Smooth muscle cell (in vitro differentiated cells): ENCODE measurements around the gene ANKRD49. TPM values are rescaled to one million over a fixed set of nuclear protein-coding genes. Genes with fewer than 3 reads are reported as not detected.

Experiments
- DNase-seq: peaks from one replicate; lab custom pipeline; 2025; ENCODE audit not compliant: unreplicated experiment; lab: John Stamatoyannopoulos, UW
- H2AFZ ChIP-seq: fragments of 200-600 bp; sonication (generic); 2 replicates; pipeline ENCODE4 v1.6.0; 2016; ENCODE audit warnings: antibody characterized with exemption, low read depth, mild to moderate bottlenecking
- H3F3A ChIP-seq: fragments of 200-600 bp; sonication (generic); 2 replicates; pipeline ENCODE4 v1.6.0; 2017; ENCODE audit warnings: antibody characterized with exemption, low read depth
- H3K27ac ChIP-seq: fragments of 200-600 bp; sonication (generic); 2 replicates; pipeline ENCODE4 v1.5.1; 2016; ENCODE audit warnings: low read depth, mild to moderate bottlenecking
- H3K27me3 ChIP-seq: fragments of 200-600 bp; sonication (generic); 2 replicates; pipeline ENCODE4 v1.6.1; 2016; ENCODE audit warnings: low read depth, mild to moderate bottlenecking
- H3K36me3 ChIP-seq: fragments of 200-600 bp; sonication (generic); 2 replicates; pipeline ENCODE4 v1.5.1; 2016; ENCODE audit warnings: low read depth
- H3K4me1 ChIP-seq: fragments of 200-600 bp; sonication (generic); 2 replicates; pipeline ENCODE4 v1.5.1; 2016; ENCODE audit warnings: low read depth
- H3K4me2 ChIP-seq: fragments of 200-600 bp; sonication (generic); 2 replicates; pipeline ENCODE4 v1.6.0; 2016; ENCODE audit warnings: mild to moderate bottlenecking
- H3K4me3 ChIP-seq: fragments of 200-600 bp; sonication (generic); 2 replicates; pipeline ENCODE4 v1.5.1; 2016; ENCODE audit warnings: mild to moderate bottlenecking
- H3K79me2 ChIP-seq: fragments of 200-600 bp; sonication (generic); 2 replicates; pipeline ENCODE4 v1.6.0; 2016; ENCODE audit warnings: low read depth, mild to moderate bottlenecking
- H3K9ac ChIP-seq: fragments of 200-600 bp; sonication (generic); 2 replicates; pipeline ENCODE4 v1.6.0; 2016; ENCODE audit warnings: low read depth
- H3K9me3 ChIP-seq: fragments of 200-600 bp; sonication (generic); replicated peaks from 2 replicates; pipeline ENCODE4 v1.5.1; 2016; ENCODE audit warnings: low read depth
- H4K20me1 ChIP-seq: fragments of 200-600 bp; sonication (generic); 2 replicates; pipeline ENCODE4 v1.6.0; 2016; ENCODE audit warnings: low read depth
- WGBS: methylation state at CpG from one replicate; pipeline ENCODE4 v1.1.7; 2016; ENCODE audit warnings: low lambda C conversion rate; 5-methylcytosine and 5-hydroxymethylcytosine counted together
- polyA plus RNA-seq: library from polyadenylated mRNA; unstranded; fragments of >200 nt; fragmentation: Nextera tagmentation; extraction: Ambion mirVana; gene quantifications from 2 replicates; pipeline ENCODE4 v1.2.1, GENCODE V29; 2016
- total RNA-seq: library from RNA; depleted of rRNA; stranded (reverse); fragments of >200 nt; gene quantifications from 2 replicates; pipeline ENCODE4 v1.2.3, GENCODE V29; 2014
- TF ChIP-seq, protein P1 (sequence below): fragments of 200-600 bp; sonication (generic); IDR thresholded peaks from 2 replicates; pipeline ENCODE4 v1.5.1; 2017; ENCODE audit warnings: borderline replicate concordance, mild to moderate bottlenecking, antibody characterized with exemption; ENCODE audit not compliant: insufficient read depth, poor library complexity, severe bottlenecking

ANKRD49 gene
- total and polyA plus RNA-seq, 2 experiments from 2014 or later, result 13.6 to 20.3 TPM

DNA sequence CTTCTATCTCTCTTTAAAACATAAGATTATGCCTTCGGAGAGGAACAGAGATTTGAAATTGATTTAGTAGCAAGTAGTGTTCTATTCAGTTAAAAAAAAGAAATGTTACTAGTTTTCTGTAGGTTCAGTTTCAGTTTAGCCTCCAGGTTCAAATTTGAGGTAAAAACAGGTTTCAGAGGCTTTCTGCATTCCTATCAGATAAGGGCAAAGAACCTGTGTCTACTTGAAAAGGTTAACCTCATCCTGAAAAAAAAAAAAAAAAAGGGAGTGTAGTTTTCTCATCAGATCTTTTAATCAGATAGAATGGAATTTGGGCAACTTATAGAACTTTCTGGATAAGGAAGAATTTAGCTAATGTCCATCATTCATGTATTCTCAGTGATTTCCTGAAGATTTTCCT, 30.6 kb downstream of the ANKRD49 start:
- H3K4me1 ChIP-seq, result peaks cover 3% of the 10 kb centered on the region
- 83% methylated on average over 1 of the region's 1 CpG for WGBS

GRCh38 chr11:94525546-94526324, 32.0 kb downstream of the ANKRD49 start:
- DNase-seq, result no peak
- Histone ChIP-seq H3K27ac (no peak overlapping the region), H3F3A (no peaks in the 10 kb centered on the region), H4K20me1 (no peaks in the 10 kb centered on the region), H3K4me3 (no peak overlapping the region), H3K4me1 (peaks cover 3% of the 10 kb centered on the region), H3K4me2 (no peak overlapping the region), H3K79me2 (no peaks in the 10 kb centered on the region), H3K9me3 (no peaks in the 10 kb centered on the region), H3K27me3 (no peaks in the 10 kb centered on the region), H2AFZ (peak overlapping the region; percentile 74), H3K9ac (no peak overlapping the region), H3K36me3 (no peaks in the 10 kb centered on the region)
- 62% methylated on average over 5 of the region's 5 CpGs for WGBS
- TF ChIP-seq, protein P1, sequence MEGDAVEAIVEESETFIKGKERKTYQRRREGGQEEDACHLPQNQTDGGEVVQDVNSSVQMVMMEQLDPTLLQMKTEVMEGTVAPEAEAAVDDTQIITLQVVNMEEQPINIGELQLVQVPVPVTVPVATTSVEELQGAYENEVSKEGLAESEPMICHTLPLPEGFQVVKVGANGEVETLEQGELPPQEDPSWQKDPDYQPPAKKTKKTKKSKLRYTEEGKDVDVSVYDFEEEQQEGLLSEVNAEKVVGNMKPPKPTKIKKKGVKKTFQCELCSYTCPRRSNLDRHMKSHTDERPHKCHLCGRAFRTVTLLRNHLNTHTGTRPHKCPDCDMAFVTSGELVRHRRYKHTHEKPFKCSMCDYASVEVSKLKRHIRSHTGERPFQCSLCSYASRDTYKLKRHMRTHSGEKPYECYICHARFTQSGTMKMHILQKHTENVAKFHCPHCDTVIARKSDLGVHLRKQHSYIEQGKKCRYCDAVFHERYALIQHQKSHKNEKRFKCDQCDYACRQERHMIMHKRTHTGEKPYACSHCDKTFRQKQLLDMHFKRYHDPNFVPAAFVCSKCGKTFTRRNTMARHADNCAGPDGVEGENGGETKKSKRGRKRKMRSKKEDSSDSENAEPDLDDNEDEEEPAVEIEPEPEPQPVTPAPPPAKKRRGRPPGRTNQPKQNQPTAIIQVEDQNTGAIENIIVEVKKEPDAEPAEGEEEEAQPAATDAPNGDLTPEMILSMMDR, result no peak

More for the DNA sequence above, 30.6 kb downstream of the ANKRD49 start:
- H3K4me3 ChIP-seq, result no peak overlapping the region
- TF ChIP-seq, protein P1, result no peak
- H4K20me1 ChIP-seq, result no peaks in the 10 kb centered on the region
- H3K36me3 ChIP-seq, result no peaks in the 10 kb centered on the region
- H3K79me2 ChIP-seq, result no peaks in the 10 kb centered on the region
- no peaks in the 10 kb centered on the region for H3F3A ChIP-seq
- DNase-seq, result no peak
- no peaks in the 10 kb centered on the region for H3K9me3 ChIP-seq
- H3K9ac ChIP-seq, result no peak overlapping the region
- no peaks in the 10 kb centered on the region for H3K27me3 ChIP-seq
- H3K4me2 ChIP-seq, result no peak overlapping the region
- H2AFZ ChIP-seq, result no peak overlapping the region
- H3K27ac ChIP-seq, result no peak overlapping the region

DNA sequence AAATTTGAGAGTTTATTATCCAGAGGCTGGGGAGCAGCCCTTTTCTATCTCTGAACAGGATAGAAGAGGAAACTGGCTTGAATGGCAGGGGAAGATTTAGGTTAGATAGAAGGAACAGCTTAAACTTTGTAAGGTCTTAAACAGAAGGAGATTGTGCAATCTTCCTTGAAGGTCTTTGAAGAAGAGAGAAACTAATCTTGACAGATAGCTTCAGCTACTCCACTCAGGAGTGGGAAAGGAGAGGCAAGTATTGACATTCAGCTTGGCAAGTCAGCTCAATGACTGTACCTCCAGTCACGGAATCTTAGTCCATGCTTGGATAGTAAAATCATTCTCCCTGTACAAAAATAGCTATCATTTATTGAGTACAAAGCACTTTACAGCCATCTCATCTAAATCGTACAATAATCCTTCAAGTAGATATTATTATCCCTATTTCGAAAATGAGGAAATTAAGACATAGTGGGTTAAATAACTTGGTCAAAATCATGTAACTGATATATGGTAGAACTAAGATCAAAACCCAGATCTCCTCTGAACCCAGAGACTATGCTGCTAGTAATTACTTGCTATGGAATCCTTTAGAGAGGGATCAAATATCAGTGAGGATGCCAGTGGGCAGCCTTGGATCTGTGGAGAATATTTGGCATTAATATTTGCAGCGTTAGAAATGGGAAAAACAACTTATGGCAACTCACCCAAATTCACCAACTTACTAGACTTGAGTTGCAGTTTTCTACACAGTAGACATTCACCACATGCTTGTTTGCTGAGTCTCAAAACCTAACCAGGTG, 33.1 kb downstream of the ANKRD49 start:
- H4K20me1 ChIP-seq, result no peaks in the 10 kb centered on the region
- no peaks in the 10 kb centered on the region for H3K27me3 ChIP-seq
- TF ChIP-seq, protein P1, result no peak
- H3K4me2 ChIP-seq, result no peak overlapping the region
- no peaks in the 10 kb centered on the region for H3F3A ChIP-seq
- H3K79me2 ChIP-seq, result no peaks in the 10 kb centered on the region
- H3K4me3 ChIP-seq, result no peak overlapping the region
- H3K9me3 ChIP-seq, result no peaks in the 10 kb centered on the region
- H3K4me1 ChIP-seq, result peaks cover 3% of the 10 kb centered on the region
- DNase-seq, result no peak
- H3K36me3 ChIP-seq, result no peaks in the 10 kb centered on the region
- H3K9ac ChIP-seq, result no peak overlapping the region
- WGBS, result 79% methylated on average over 4 of the region's 4 CpGs
- H3K27ac ChIP-seq, result no peak overlapping the region
- peak overlapping the region; percentile 54 for H2AFZ ChIP-seq
